ENCODE measurements around the gene PISD.

PISD gene

DNA sequence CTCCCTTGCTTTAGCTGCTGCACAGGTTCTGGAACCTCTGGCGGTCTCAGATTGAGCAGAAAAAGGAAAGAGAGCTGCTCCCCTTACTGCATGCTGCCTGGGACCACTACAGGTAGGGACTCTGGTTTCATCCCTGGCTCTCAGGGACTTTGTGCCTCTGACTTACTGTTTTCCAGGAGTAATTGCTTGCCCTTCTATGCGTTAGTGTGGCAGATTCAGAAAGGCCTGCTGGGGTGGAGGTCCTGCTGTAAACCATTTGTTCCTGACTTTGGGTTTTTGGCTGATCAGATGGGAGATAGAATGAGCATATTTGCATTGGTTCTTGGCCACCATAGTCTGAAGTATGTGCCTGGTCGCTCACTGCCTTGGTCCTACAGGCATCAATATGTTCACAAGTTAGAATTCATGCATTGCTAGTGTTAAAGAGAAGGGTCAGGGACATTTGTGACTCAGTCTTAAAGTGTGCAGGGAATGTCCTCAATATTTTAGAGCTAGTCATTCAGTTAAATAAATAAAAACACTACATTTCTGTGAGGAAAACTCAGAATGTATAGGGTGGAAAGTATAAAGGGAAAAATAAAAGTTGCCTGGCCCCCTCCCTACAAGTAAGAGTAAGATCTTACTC is 78.0 kb downstream of the PISD start:
- no peaks in the 10 kb centered on the region for H3K4me1 ChIP-seq (ENCODE audit: control insufficient read depth, insufficient read depth, low read length)
- H3K27me3 ChIP-seq (ENCODE audit: control insufficient read depth, insufficient read depth, low read length): no peaks in the 10 kb centered on the region
- no peaks in the 10 kb centered on the region for H3K9me3 ChIP-seq (ENCODE audit: control insufficient read depth, insufficient read depth, low read depth, low read length)
- no peak overlapping the region for H3K4me3 ChIP-seq (ENCODE audit: low read depth, low read length)
- H3K27ac ChIP-seq (ENCODE audit: low read depth, low read length): no peak overlapping the region
- H3K9ac ChIP-seq (ENCODE audit: low read length): no peak overlapping the region
- peaks cover 26% of the 10 kb centered on the region for H3K36me3 ChIP-seq (ENCODE audit: control insufficient read depth, insufficient read depth, low read length)

- H3K27ac ChIP-seq (ENCODE audit: low read depth, low read length): no peak overlapping the region
- H3K27me3 ChIP-seq (ENCODE audit: control insufficient read depth, insufficient read depth, low read length): no peaks in the 10 kb centered on the region
- H3K36me3 ChIP-seq (ENCODE audit: control insufficient read depth, insufficient read depth, low read length): peaks cover 8% of the 10 kb centered on the region
- no peaks in the 10 kb centered on the region for H3K9me3 ChIP-seq (ENCODE audit: control insufficient read depth, insufficient read depth, low read depth, low read length)
- H3K9ac ChIP-seq (ENCODE audit: low read length): no peak overlapping the region
- no peaks in the 10 kb centered on the region for H3K4me1 ChIP-seq (ENCODE audit: control insufficient read depth, insufficient read depth, low read length)
- no peak overlapping the region for H3K4me3 ChIP-seq (ENCODE audit: low read depth, low read length)
Observed at GRCh38 chr22:31579835-31580242, 82.2 kb downstream of the PISD start.

DNA sequence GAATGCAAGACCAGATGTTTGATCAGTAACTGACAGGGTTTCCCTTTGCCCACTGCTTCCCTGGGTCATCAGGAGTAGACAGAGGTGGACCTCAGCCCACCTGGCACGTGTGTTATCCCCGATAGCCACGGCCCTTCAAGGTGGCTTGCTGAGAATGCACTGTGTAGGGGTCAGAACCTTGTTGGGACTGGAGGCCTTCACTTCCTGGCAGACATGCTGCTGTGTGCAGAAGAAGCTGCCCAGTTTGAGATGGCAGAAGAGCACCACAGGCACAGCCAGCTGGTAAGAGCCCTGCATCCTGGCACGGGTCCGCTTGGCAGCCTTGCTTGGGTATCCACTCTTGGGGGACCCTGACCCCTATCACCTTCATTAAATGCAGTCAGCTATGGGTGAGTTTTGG is 83.8 kb downstream of the PISD start:
- Histone ChIP-seq H3K36me3 (ENCODE audit: control insufficient read depth, insufficient read depth, low read length) (peaks cover 8% of the 10 kb centered on the region), H3K9ac (ENCODE audit: low read length) (no peak overlapping the region), H3K27me3 (ENCODE audit: control insufficient read depth, insufficient read depth, low read length) (no peaks in the 10 kb centered on the region), H3K4me1 (ENCODE audit: control insufficient read depth, insufficient read depth, low read length) (no peaks in the 10 kb centered on the region), H3K4me3 (ENCODE audit: low read depth, low read length) (no peak overlapping the region), H3K9me3 (ENCODE audit: control insufficient read depth, insufficient read depth, low read depth, low read length) (no peaks in the 10 kb centered on the region), H3K27ac (ENCODE audit: low read depth, low read length) (no peak overlapping the region)

- H3K4me1 ChIP-seq (ENCODE audit: control insufficient read depth, insufficient read depth, low read length): no peaks in the 10 kb centered on the region
- H3K36me3 ChIP-seq (ENCODE audit: control insufficient read depth, insufficient read depth, low read length): peaks cover 10% of the 10 kb centered on the region
- H3K27ac ChIP-seq (ENCODE audit: low read depth, low read length): no peak overlapping the region
- no peaks in the 10 kb centered on the region for H3K9me3 ChIP-seq (ENCODE audit: control insufficient read depth, insufficient read depth, low read depth, low read length)
- H3K4me3 ChIP-seq (ENCODE audit: low read depth, low read length): no peak overlapping the region
- H3K9ac ChIP-seq (ENCODE audit: low read length): no peak overlapping the region
- no peaks in the 10 kb centered on the region for H3K27me3 ChIP-seq (ENCODE audit: control insufficient read depth, insufficient read depth, low read length)
Observed at GRCh38 chr22:31577711-31578110, 84.3 kb downstream of the PISD start.

DNA sequence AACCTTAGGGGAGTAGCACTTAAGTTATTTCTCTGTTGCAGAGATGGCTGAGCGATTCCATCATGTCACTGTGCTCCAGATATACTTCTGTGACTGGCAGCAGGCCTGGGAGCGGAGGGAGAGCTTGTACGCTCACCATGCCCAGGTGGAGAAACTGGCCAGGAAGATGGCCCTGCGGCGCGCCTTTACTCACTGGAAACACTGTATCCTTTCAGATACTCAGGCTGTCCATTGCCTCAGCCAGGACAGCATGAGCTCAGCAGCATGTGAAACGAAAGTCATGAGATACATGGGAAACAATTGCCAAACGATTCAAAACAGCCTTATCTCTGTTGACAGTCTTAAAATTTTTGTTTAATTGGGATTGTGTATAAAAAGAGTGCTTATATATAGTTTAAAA is 86.8 kb downstream of the PISD start:
- Histone ChIP-seq H3K9me3 (ENCODE audit: control insufficient read depth, insufficient read depth, low read depth, low read length) (no peaks in the 10 kb centered on the region), H3K27me3 (ENCODE audit: control insufficient read depth, insufficient read depth, low read length) (no peaks in the 10 kb centered on the region), H3K9ac (ENCODE audit: low read length) (no peak overlapping the region), H3K27ac (ENCODE audit: low read depth, low read length) (no peak overlapping the region), H3K36me3 (ENCODE audit: control insufficient read depth, insufficient read depth, low read length) (peaks cover 10% of the 10 kb centered on the region), H3K4me3 (ENCODE audit: low read depth, low read length) (no peak overlapping the region), H3K4me1 (ENCODE audit: control insufficient read depth, insufficient read depth, low read length) (no peaks in the 10 kb centered on the region)

- Histone ChIP-seq H3K9ac (ENCODE audit: low read length) (no peak overlapping the region), H3K27me3 (ENCODE audit: control insufficient read depth, insufficient read depth, low read length) (no peaks in the 10 kb centered on the region), H3K4me3 (ENCODE audit: low read depth, low read length) (no peak overlapping the region), H3K27ac (ENCODE audit: low read depth, low read length) (no peak overlapping the region), H3K36me3 (ENCODE audit: control insufficient read depth, insufficient read depth, low read length) (peaks cover 10% of the 10 kb centered on the region), H3K4me1 (ENCODE audit: control insufficient read depth, insufficient read depth, low read length) (no peaks in the 10 kb centered on the region), H3K9me3 (ENCODE audit: control insufficient read depth, insufficient read depth, low read depth, low read length) (no peaks in the 10 kb centered on the region)
Observed at GRCh38 chr22:31574055-31574670, 87.9 kb downstream of the PISD start.

DNA sequence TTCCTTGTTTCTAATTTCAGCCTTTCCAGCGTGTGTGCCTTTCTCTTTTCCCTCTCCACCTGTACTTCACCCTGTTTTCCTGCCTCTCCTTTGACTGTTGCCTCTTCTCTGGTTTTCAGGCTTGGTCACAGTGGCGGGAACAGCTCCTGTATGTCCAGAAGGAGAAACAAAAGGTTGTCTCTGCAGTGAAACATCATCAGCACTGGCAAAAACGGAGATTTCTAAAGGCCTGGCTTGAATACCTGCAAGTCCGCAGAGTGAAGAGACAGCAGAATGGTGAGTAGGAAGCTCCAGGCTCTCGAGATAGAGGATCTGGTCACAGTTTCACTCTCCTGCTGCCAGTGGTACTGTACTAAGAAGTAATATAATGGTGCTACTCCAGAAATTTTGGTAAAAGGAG is 89.1 kb downstream of the PISD start:
- Histone ChIP-seq H3K9ac (ENCODE audit: low read length) (no peak overlapping the region), H3K9me3 (ENCODE audit: control insufficient read depth, insufficient read depth, low read depth, low read length) (no peaks in the 10 kb centered on the region), H3K27me3 (ENCODE audit: control insufficient read depth, insufficient read depth, low read length) (no peaks in the 10 kb centered on the region), H3K36me3 (ENCODE audit: control insufficient read depth, insufficient read depth, low read length) (peaks cover 5% of the 10 kb centered on the region), H3K4me3 (ENCODE audit: low read depth, low read length) (no peak overlapping the region), H3K27ac (ENCODE audit: low read depth, low read length) (no peak overlapping the region), H3K4me1 (ENCODE audit: control insufficient read depth, insufficient read depth, low read length) (no peaks in the 10 kb centered on the region)

- Histone ChIP-seq H3K27ac (ENCODE audit: low read depth, low read length) (no peak overlapping the region), H3K4me3 (ENCODE audit: low read depth, low read length) (no peak overlapping the region), H3K9ac (ENCODE audit: low read length) (no peak overlapping the region), H3K9me3 (ENCODE audit: control insufficient read depth, insufficient read depth, low read depth, low read length) (no peaks in the 10 kb centered on the region), H3K36me3 (ENCODE audit: control insufficient read depth, insufficient read depth, low read length) (peaks cover 3% of the 10 kb centered on the region; the same call in 1 of the 2 replicates), H3K27me3 (ENCODE audit: control insufficient read depth, insufficient read depth, low read length) (no peaks in the 10 kb centered on the region), H3K4me1 (ENCODE audit: control insufficient read depth, insufficient read depth, low read length) (no peaks in the 10 kb centered on the region)
Observed at GRCh38 chr22:31569126-31569525, 92.9 kb downstream of the PISD start.
